Keratinocyte (primary cell): ENCODE results near the gene NAP1L4. TPM values are rescaled to one million over a fixed set of nuclear protein-coding genes. Genes with fewer than 3 reads are reported as not detected.

Source experiments
- DNase-seq: peaks from one replicate; pipeline ENCODE4 v3.0.0-alpha.2; 2011; ENCODE audit warnings: low read depth, missing footprints, low spot score
- FAIRE-seq: peaks from 2 replicates; lab custom pipeline; 2011; peaks lifted over from hg19 to GRCh38; lab: Jason Lieb, UNC
- H2AFZ ChIP-seq: 2 replicates; pipeline ENCODE4 v1.6.0; 2012; ENCODE audit warnings: low read length, control low read depth, inconsistent platforms; ENCODE audit not compliant: control insufficient read depth
- H3K27ac ChIP-seq: 2 replicates; pipeline ENCODE4 v1.5.1; 2011; ENCODE audit warnings: low read length; ENCODE audit not compliant: control insufficient read depth, insufficient read depth
- H3K27me3 ChIP-seq: 3 replicates; pipeline ENCODE4 v1.6.0; 2011; ENCODE audit warnings: low read length; ENCODE audit not compliant: control insufficient read depth, insufficient read depth; ENCODE audit errors: extremely low read depth
- H3K36me3 ChIP-seq, 2 experiments: 2 replicates in 1 of 2; 3 replicates in 1 of 2; pipeline ENCODE4 v1.5.1; 2011; ENCODE audit warnings: low read length in 2 of 2, mild to moderate bottlenecking in 1 of 2; ENCODE audit not compliant: control insufficient read depth in 2 of 2, insufficient read depth in 2 of 2; ENCODE audit errors: extremely low read depth in 1 of 2
- H3K4me1 ChIP-seq: 3 replicates; pipeline ENCODE4 v1.5.1; 2011; ENCODE audit warnings: low read length; ENCODE audit not compliant: control insufficient read depth, insufficient read depth; ENCODE audit errors: extremely low read depth
- H3K4me2 ChIP-seq: 3 replicates; pipeline ENCODE4 v1.6.0; 2011; ENCODE audit warnings: low read depth, low read length; ENCODE audit not compliant: control insufficient read depth, insufficient read depth; ENCODE audit errors: extremely low read depth
- H3K4me3 ChIP-seq, 3 experiments: fragments of 200-600 bp in 1 of 3; sonication (generic) in 1 of 3; 2 replicates in 2 of 3; 3 replicates in 1 of 3; pipeline ENCODE4 v1.5.1; 2011 to 2016; ENCODE audit warnings: low read length in 3 of 3, mild to moderate bottlenecking in 3 of 3, control low read depth in 2 of 3, inconsistent platforms in 1 of 3, low read depth in 1 of 3, mixed read lengths in 1 of 3, mixed run types in 1 of 3, moderate library complexity in 1 of 3; ENCODE audit not compliant: control insufficient read depth in 2 of 3, insufficient read depth in 2 of 3; ENCODE audit errors: extremely low read depth in 1 of 3
- H3K79me2 ChIP-seq: 2 replicates; pipeline ENCODE4 v1.6.0; 2012; ENCODE audit warnings: low read length; ENCODE audit not compliant: control insufficient read depth, insufficient read depth
- H3K9ac ChIP-seq: 3 replicates; pipeline ENCODE4 v1.6.0; 2011; ENCODE audit warnings: low read length; ENCODE audit not compliant: control insufficient read depth, insufficient read depth; ENCODE audit errors: extremely low read depth
- H3K9me1 ChIP-seq: 3 replicates; pipeline ENCODE4 v1.6.0; 2011; ENCODE audit warnings: low read length; ENCODE audit not compliant: control insufficient read depth, insufficient read depth; ENCODE audit errors: extremely low read depth
- H3K9me3 ChIP-seq: 2 replicates; pipeline ENCODE4 v1.5.1; 2012; ENCODE audit warnings: low read depth, low read length; ENCODE audit not compliant: control insufficient read depth
- H4K20me1 ChIP-seq: 3 replicates; pipeline ENCODE4 v1.6.0; 2011; ENCODE audit warnings: low read length; ENCODE audit not compliant: control insufficient read depth, insufficient read depth; ENCODE audit errors: extremely low read depth
- EZH2 ChIP-seq: IDR thresholded peaks from one replicate; pipeline ENCODE4 v1.6.1; 2012; ENCODE audit warnings: inconsistent platforms, mild to moderate bottlenecking, low read length, moderate library complexity
- dilution Hi-C: fragments of 300-500 bp; cut with MboI; formaldehyde crosslinking; loops from one replicate; pipeline ENCODE4 v1.7.0; 2020; ENCODE audit warnings: low sequenced_read_pairs; ENCODE audit not compliant: extremely low pct_ligation_motif_present
- polyA plus RNA-seq, 5 experiments: library from polyadenylated mRNA; depleted of rRNA in 3 of 5; stranded (reverse) in 3 of 5; stranded (forward) in 1 of 5; unstranded in 1 of 5; fragments of >200 nt; gene quantifications; 1 replicate in 1 of 5; 2 replicates in 3 of 5; 3 replicates in 1 of 5; pipeline versions ENCODE4 v1.2.1 to v1.2.3, GENCODE V29; 2011 to 2012; ENCODE audit warnings: missing spikeins in 2 of 5, low read depth in 1 of 5, low replicate concordance in 1 of 5
- TF ChIP-seq, protein P1 (sequence below), 3 experiments: IDR thresholded peaks in 1 of 3; conservative IDR thresholded peaks in 1 of 3; optimal IDR thresholded peaks in 1 of 3; 2 replicates in 2 of 3; 3 replicates in 1 of 3; pipeline versions ENCODE3 to v1.5.1; 2011; ENCODE audit warnings: low read length in 3 of 3, mild to moderate bottlenecking in 3 of 3, moderate library complexity in 2 of 3, control low read depth in 1 of 3, inconsistent platforms in 1 of 3; ENCODE audit not compliant: insufficient read depth in 2 of 3; ENCODE audit errors: extremely low read depth in 1 of 3

The NAP1L4 gene
- polyA plus RNA-seq, 1 donor (not counting 4 experiments of a cell fraction or from before 2014, with no cell fraction given) = 136 TPM

DNA sequence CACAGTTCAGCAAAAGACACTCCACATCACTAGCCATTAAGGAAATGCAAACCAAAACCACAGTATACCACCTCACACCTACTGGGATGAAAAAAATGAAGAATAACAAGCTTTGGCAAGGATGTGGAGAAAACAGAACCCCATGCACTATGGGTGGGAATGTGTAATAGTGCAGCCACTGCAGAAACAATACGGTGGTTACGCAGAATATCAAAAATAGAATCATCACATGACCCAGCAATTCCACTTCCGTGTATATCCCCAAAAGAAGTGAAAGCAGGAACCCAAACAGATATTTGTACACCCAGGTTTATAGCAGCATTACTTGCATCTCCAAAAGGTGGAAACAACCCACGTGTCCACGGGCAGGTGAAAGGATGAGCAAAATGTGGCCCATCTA is 44.3 kb upstream of the NAP1L4 start:
- dilution Hi-C loops = no loop called here
- Histone ChIP-seq H3K27ac (no peak overlapping the region), H3K79me2 (peaks cover 1% of the 10 kb centered on the region), H4K20me1 (peaks cover 24% of the 10 kb centered on the region), H3K4me1 (peaks cover 19% of the 10 kb centered on the region), H3K4me2 (no peak overlapping the region), H3K36me3 (peaks cover 28 to 62% of the 10 kb centered on the region in 2 experiments), H3K4me3 (no peak overlapping the region), H3K27me3 (no peaks in the 10 kb centered on the region), H3K9ac (no peak overlapping the region), H2AFZ (no peak overlapping the region), H3K9me1 (peaks cover 8% of the 10 kb centered on the region), H3K9me3 (no peaks in the 10 kb centered on the region)
- TF ChIP-seq, protein P1, sequence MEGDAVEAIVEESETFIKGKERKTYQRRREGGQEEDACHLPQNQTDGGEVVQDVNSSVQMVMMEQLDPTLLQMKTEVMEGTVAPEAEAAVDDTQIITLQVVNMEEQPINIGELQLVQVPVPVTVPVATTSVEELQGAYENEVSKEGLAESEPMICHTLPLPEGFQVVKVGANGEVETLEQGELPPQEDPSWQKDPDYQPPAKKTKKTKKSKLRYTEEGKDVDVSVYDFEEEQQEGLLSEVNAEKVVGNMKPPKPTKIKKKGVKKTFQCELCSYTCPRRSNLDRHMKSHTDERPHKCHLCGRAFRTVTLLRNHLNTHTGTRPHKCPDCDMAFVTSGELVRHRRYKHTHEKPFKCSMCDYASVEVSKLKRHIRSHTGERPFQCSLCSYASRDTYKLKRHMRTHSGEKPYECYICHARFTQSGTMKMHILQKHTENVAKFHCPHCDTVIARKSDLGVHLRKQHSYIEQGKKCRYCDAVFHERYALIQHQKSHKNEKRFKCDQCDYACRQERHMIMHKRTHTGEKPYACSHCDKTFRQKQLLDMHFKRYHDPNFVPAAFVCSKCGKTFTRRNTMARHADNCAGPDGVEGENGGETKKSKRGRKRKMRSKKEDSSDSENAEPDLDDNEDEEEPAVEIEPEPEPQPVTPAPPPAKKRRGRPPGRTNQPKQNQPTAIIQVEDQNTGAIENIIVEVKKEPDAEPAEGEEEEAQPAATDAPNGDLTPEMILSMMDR (optimal IDR thresholded peaks at IDR 0.05 in 1 of 3, IDR thresholded peaks at IDR 0.05 in 1 of 3, conservative IDR thresholded peaks at IDR 0.05 in 1 of 3; ENCODE audit: extremely low read depth in 1 of 3, insufficient read depth in 2 of 3, low read length in 3 of 3) = no peak
- TF ChIP-seq EZH2 = no peak
- FAIRE-seq (no peak), DNase-seq (no peak)

DNA sequence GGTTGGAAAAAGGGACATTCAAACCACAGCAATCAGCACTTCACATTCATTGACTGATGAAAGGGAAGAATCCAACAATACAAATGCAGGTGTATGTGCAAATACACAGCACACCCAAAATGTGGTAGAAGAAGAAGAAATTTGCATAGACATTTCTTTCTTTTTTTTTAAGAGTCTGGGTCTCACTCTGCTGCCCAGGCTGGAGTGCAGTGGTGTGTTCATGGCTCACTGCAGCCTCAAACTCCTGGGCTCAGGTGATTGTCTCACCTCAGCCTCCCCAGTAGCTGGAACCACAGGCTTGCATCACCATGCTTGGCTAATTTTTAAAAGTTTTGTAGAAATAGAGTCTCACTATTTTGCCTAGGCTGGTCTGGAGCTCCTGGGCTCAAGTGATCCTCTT is 43.2 kb upstream of the NAP1L4 start:
- Histone ChIP-seq H3K4me1 (peaks cover 19% of the 10 kb centered on the region), H3K27me3 (no peaks in the 10 kb centered on the region), H3K9me3 (no peaks in the 10 kb centered on the region), H3K36me3 (peaks cover 24 to 57% of the 10 kb centered on the region in 2 experiments), H3K9me1 (peaks cover 8% of the 10 kb centered on the region), H3K79me2 (peaks cover 2% of the 10 kb centered on the region), H3K4me3 (no peak overlapping the region), H3K27ac (no peak overlapping the region), H3K4me2 (no peak overlapping the region), H3K9ac (no peak overlapping the region), H4K20me1 (peaks cover 26% of the 10 kb centered on the region), H2AFZ (no peak overlapping the region)
- no peak for DNase-seq
- dilution Hi-C loops = no loop called here
- TF ChIP-seq EZH2 = no peak
- TF ChIP-seq, protein P1 (optimal IDR thresholded peaks at IDR 0.05 in 1 of 3, IDR thresholded peaks at IDR 0.05 in 1 of 3, conservative IDR thresholded peaks at IDR 0.05 in 1 of 3; ENCODE audit: extremely low read depth in 1 of 3, insufficient read depth in 2 of 3, low read length in 3 of 3) = no peak
- FAIRE-seq = no peak
